A673 (cell line): ENCODE data around the gene IRX4. TPM values are rescaled to one million over a fixed set of nuclear protein-coding genes. Genes with fewer than 3 reads are reported as not detected.

Source experiments
- BruUV-seq: library from RNA; stranded (reverse); fragments of 400-500 nt; replicated peaks from 2 replicates; lab custom pipeline; 2021; lab: Mats Ljungman, UMichigan
- CTCF ChIA-PET: fragments of 300-600 bp; sonication (Branson Sonifier 250); formaldehyde crosslinking; loops from one replicate; lab custom pipeline; 2022; ENCODE audit warnings: antibody characterized with exemption; lab: Charles Lee
- POLR2A ChIA-PET: fragments of 300-600 bp; sonication (Branson Sonifier 250); formaldehyde crosslinking; loops from one replicate; lab custom pipeline; 2022; ENCODE audit warnings: antibody characterized with exemption; ENCODE audit not compliant: low non-redundant PET; lab: Charles Lee
- DNase-seq: peaks from one replicate; pipeline ENCODE4 v3.0.0-alpha.2; 2015; ENCODE audit warnings: low spot score
- H3K27ac ChIP-seq: fragments of 200-600 bp; sonication (generic); 2 replicates; pipeline ENCODE4 v1.5.1; 2016; ENCODE audit warnings: mixed run types, low read depth, mild to moderate bottlenecking, mixed read lengths, antibody characterized with exemption, low read length; ENCODE audit not compliant: poor library complexity, severe bottlenecking
- H3K27me3 ChIP-seq: fragments of 200-600 bp; sonication (generic); replicated peaks from 2 replicates; pipeline ENCODE4 v1.6.1; 2017; ENCODE audit warnings: mixed run types, low read depth, mild to moderate bottlenecking, mixed read lengths, antibody characterized with exemption, low read length; ENCODE audit not compliant: insufficient read depth, poor library complexity
- H3K36me3 ChIP-seq: fragments of 200-600 bp; sonication (generic); 2 replicates; pipeline ENCODE4 v1.6.1; 2016; ENCODE audit warnings: mixed run types, mild to moderate bottlenecking, mixed read lengths, antibody characterized with exemption, low read length; ENCODE audit not compliant: insufficient read depth, poor library complexity, severe bottlenecking
- H3K4me1 ChIP-seq: fragments of 200-600 bp; sonication (generic); 2 replicates; pipeline ENCODE4 v1.6.1; 2017; ENCODE audit warnings: mixed run types, mild to moderate bottlenecking, mixed read lengths, antibody characterized with exemption, low read length; ENCODE audit not compliant: insufficient read depth, poor library complexity, severe bottlenecking
- H3K4me3 ChIP-seq: fragments of 200-600 bp; sonication (generic); 2 replicates; pipeline ENCODE4 v1.5.1; 2016; ENCODE audit warnings: low read depth, mixed run types, mild to moderate bottlenecking, mixed read lengths, low read length; ENCODE audit not compliant: poor library complexity, severe bottlenecking
- H3K9me3 ChIP-seq: fragments of 200-600 bp; sonication (generic); 2 replicates; pipeline ENCODE4 v1.6.1; 2016; ENCODE audit warnings: mixed run types, low read depth, mild to moderate bottlenecking, mixed read lengths, antibody characterized with exemption, low read length; ENCODE audit not compliant: poor library complexity, severe bottlenecking
- EZH2 ChIP-seq: fragments of 200-600 bp; sonication (generic); IDR thresholded peaks from 2 replicates; pipeline ENCODE4 v1.6.1; 2017; ENCODE audit warnings: borderline replicate concordance, low read depth, mild to moderate bottlenecking, mixed read lengths, antibody characterized with exemption, low read length; ENCODE audit not compliant: poor library complexity, severe bottlenecking
- intact Hi-C: fragments of 100-400 bp; cut with micrococcal nuclease; formaldehyde crosslinking; loops from one replicate; pipeline ENCODE4 v1.10.0; 2022; ENCODE audit not compliant: unreplicated experiment
- total RNA-seq: library from RNA; stranded (reverse); gene quantifications from 2 replicates; pipeline ENCODE4 v1.2.3, GENCODE V29; 2021
- TF ChIP-seq, protein P1 (sequence below): fragments of 300-800, 200-600 bp; sonication (generic); conservative IDR thresholded peaks from 2 replicates; pipeline ENCODE4 v1.5.1; 2017; ENCODE audit warnings: low read depth, mild to moderate bottlenecking, antibody characterized with exemption, low read length, moderate library complexity, mixed read lengths

The IRX4 gene
- total RNA-seq, 1 experiment from 2014 or later: not detected

DNA sequence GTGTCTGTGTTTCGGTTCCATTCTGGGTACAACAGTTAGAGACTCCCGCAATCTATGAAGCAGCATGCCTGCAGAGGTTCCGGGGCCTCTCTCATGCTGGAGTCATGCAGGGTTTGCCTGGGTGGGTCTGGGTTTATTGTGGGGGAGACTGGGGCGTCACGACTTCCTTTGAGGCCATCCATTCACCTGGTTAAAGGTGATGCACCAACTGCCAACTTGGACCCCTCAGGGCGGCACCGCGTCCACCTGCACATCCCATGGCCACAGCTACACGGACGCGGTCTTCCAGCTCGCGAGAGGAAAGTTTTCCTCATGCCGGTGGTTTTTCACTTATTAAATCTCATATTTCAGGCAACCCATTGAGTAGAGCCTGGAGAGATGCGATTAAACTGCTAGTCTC, 30.9 kb upstream of the IRX4 start:
- H3K4me1 ChIP-seq: no peaks in the 10 kb centered on the region
- no peaks in the 10 kb centered on the region for H3K36me3 ChIP-seq
- ChIA-PET POLR2A (no interaction called here), CTCF (no interaction called here)
- H3K9me3 ChIP-seq: no peaks in the 10 kb centered on the region
- no peak overlapping the region for H3K4me3 ChIP-seq
- intact Hi-C loops: no loop called here
- BruUV-seq: no TSS peak
- H3K27ac ChIP-seq: no peak overlapping the region
- no peak for DNase-seq
- TF ChIP-seq, protein P1, sequence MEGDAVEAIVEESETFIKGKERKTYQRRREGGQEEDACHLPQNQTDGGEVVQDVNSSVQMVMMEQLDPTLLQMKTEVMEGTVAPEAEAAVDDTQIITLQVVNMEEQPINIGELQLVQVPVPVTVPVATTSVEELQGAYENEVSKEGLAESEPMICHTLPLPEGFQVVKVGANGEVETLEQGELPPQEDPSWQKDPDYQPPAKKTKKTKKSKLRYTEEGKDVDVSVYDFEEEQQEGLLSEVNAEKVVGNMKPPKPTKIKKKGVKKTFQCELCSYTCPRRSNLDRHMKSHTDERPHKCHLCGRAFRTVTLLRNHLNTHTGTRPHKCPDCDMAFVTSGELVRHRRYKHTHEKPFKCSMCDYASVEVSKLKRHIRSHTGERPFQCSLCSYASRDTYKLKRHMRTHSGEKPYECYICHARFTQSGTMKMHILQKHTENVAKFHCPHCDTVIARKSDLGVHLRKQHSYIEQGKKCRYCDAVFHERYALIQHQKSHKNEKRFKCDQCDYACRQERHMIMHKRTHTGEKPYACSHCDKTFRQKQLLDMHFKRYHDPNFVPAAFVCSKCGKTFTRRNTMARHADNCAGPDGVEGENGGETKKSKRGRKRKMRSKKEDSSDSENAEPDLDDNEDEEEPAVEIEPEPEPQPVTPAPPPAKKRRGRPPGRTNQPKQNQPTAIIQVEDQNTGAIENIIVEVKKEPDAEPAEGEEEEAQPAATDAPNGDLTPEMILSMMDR: no peak
- no peak for TF ChIP-seq EZH2
- peaks cover 36% of the 10 kb centered on the region for H3K27me3 ChIP-seq

DNA sequence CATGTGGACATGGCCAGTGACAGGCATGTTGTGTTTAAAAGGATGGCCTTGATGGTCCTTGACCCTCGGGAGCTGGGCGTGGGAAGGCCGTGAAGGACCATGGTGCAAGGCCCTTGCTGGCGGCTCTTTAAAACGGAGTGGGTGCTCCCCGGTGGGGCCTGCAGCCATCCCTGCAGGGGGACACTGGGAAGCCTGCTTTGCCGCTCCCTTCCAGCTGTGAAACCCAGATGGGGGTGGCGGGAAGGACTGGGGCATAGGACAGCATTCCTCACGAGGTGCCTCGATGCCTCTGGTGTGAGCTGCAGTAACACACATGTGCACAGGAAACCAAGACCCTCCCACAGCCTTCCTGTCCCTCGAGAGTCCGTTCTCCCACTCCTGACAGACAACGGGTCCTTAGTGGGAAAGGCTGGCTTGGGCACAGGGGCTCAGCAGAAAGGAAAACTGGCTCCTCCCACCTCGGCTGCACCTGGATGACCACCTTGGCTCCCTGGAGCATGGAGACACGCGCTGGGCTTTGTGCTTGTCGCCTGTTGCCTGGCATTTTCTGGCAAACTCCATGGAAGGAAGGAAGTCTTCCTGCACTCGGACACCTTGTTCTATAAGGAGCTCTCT, 30.3 kb upstream of the IRX4 start:
- POLR2A ChIA-PET: no interaction called here
- H3K27ac ChIP-seq: no peak overlapping the region
- intact Hi-C loops: no loop called here
- no peak overlapping the region for H3K4me3 ChIP-seq
- CTCF ChIA-PET: no interaction called here
- H3K27me3 ChIP-seq: peaks cover 41% of the 10 kb centered on the region
- no peak for DNase-seq
- no TSS peak for BruUV-seq
- no peaks in the 10 kb centered on the region for H3K9me3 ChIP-seq
- H3K4me1 ChIP-seq: no peaks in the 10 kb centered on the region
- H3K36me3 ChIP-seq: no peaks in the 10 kb centered on the region
- TF ChIP-seq, protein P1: no peak
- TF ChIP-seq EZH2: no peak

DNA sequence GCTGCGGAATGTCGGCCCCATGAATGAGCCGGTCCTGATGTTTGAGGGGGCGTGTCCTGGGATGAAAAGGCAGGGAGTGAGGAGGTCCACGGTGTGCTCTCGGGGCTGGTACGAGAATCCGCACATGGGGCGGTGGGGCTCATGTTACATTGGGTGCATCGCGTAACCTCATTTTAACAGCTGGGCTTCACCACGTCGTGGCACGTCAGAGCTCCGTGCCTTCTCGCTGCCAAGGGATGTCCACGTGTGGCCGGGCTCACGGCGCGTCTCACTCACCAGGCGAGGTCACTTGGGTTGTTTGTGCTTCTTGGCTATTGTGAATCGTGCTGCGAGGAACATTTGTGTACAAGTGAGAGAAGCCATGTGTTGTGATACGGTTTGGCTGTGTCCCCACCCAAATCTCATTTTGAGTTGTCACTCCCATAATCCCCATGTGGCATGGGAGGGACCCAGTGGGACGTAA, 29.1 kb upstream of the IRX4 start:
- CTCF ChIA-PET: no interaction called here

More for the DNA sequence above, 29.1 kb upstream of the IRX4 start:
- Histone ChIP-seq H3K4me3 (no peak overlapping the region), H3K27ac (no peak overlapping the region), H3K27me3 (peaks cover 54% of the 10 kb centered on the region), H3K36me3 (no peaks in the 10 kb centered on the region), H3K9me3 (no peaks in the 10 kb centered on the region), H3K4me1 (no peaks in the 10 kb centered on the region)
- DNase-seq: no peak
- no TSS peak for BruUV-seq
- TF ChIP-seq, protein P1: no peak
- no peak for TF ChIP-seq EZH2
- intact Hi-C loops: no loop called here
- POLR2A ChIA-PET: no interaction called here
